ENCODE data around the gene MRPS10. TPM values are rescaled to one million over a fixed set of nuclear protein-coding genes. Genes with fewer than 3 reads are reported as not detected.
"Not testable (repeated sequence)": the region's sequence is repeated elsewhere in the genome, so short reads cannot be mapped to it uniquely, and the experiment has no call there.

MRPS10 gene
- total RNA-seq, 2 experiments from 2014 or later = 17.1 to 18.4 TPM

DNA sequence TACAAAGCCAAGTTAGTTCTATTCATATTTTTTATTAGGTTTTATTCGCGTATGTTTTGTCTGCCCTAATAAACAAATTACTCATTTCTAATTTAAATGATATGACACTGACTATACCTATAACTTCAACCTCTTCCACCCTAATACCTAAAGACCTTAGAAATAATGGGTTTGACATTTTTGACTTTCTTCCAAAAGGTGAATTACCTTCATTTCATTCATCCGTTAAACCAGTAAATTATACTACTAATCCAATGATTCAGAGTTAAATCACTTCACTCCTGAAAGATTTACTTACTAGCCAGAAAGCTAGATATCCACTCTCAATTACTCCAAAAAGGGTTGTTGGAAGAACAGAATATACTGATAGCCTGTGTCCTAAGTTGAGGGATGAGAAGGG lies 5.2 kb downstream of the MRPS10 start:
- Histone ChIP-seq H3K9me3 (ENCODE audit: control insufficient read depth in 1 of 2, insufficient read depth in 1 of 2, low read length in 2 of 2) (no peaks in the 10 kb centered on the region), H3K27ac (ENCODE audit: low read depth in 1 of 2, low read length in 2 of 2) (no peak overlapping the region), H3K4me1 (ENCODE audit: insufficient read depth, low read length) (peaks cover 20% of the 10 kb centered on the region), H3K4me3 (ENCODE audit: low read length) (no peak overlapping the region), H3K27me3 (ENCODE audit: control insufficient read depth in 1 of 2, insufficient read depth in 2 of 2, low read length in 2 of 2) (no peaks in the 10 kb centered on the region), H3K36me3 (ENCODE audit: insufficient read depth, low read length) (peaks cover 59% of the 10 kb centered on the region)
- H3K9me3 Mint-ChIP-seq = no peaks in the 10 kb centered on the region
- no peak overlapping the region for H3K27ac Mint-ChIP-seq
- intact Hi-C loops (cut with DNase I, micrococcal nuclease) = loop anchor here in 1 of 2 experiments (5.0 to 10.0 kb wide), 2 partner anchors 135 to 168 kb away; no protein-coding TSS in a partner anchor
- ChIA-PET CTCF (no interaction called here), POLR2A (no interaction called here)
- no peak overlapping the region for H3K4me3 Mint-ChIP-seq
- DNase-seq = no peak
- ATAC-seq (ENCODE audit: poor library complexity) = no peak
- peaks cover 70% of the 10 kb centered on the region for H3K36me3 Mint-ChIP-seq (ENCODE audit: low read depth)
- peaks cover 21% of the 10 kb centered on the region for H3K4me1 Mint-ChIP-seq (ENCODE audit: low read depth)
- H3K27me3 Mint-ChIP-seq = no peaks in the 10 kb centered on the region
- TF ChIP-seq, protein P1, sequence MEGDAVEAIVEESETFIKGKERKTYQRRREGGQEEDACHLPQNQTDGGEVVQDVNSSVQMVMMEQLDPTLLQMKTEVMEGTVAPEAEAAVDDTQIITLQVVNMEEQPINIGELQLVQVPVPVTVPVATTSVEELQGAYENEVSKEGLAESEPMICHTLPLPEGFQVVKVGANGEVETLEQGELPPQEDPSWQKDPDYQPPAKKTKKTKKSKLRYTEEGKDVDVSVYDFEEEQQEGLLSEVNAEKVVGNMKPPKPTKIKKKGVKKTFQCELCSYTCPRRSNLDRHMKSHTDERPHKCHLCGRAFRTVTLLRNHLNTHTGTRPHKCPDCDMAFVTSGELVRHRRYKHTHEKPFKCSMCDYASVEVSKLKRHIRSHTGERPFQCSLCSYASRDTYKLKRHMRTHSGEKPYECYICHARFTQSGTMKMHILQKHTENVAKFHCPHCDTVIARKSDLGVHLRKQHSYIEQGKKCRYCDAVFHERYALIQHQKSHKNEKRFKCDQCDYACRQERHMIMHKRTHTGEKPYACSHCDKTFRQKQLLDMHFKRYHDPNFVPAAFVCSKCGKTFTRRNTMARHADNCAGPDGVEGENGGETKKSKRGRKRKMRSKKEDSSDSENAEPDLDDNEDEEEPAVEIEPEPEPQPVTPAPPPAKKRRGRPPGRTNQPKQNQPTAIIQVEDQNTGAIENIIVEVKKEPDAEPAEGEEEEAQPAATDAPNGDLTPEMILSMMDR (IDR thresholded peaks at IDR 0.05) = no peak

DNA sequence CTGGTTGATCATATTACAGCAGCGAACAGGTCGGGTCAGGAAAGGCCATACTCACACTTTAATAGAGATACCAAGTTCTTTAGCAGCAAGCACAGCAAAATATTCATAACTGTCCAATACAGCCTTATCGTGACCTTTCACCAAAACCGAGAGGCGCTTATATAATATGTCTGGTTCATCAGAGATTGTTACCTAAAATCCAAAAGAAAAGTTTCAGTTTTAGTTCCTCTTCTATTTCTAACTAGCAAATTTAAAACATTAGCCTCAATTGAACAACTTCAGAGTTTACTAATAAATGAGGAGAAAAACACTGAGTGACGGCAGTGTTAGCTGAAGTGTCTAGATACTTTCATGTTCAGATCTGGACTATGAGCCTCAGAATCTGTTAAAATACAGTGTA lies 5.9 kb downstream of the MRPS10 start:
- peaks cover 16% of the 10 kb centered on the region for H3K4me1 ChIP-seq (ENCODE audit: insufficient read depth, low read length)
- Mint-ChIP-seq H3K27ac (no peak overlapping the region), H3K4me3 (no peak overlapping the region), H3K27me3 (no peaks in the 10 kb centered on the region), H3K9me3 (no peaks in the 10 kb centered on the region), H3K36me3 (ENCODE audit: low read depth) (peaks cover 76% of the 10 kb centered on the region), H3K4me1 (ENCODE audit: low read depth) (peaks cover 17% of the 10 kb centered on the region)
- DNase-seq (no peak), ATAC-seq (ENCODE audit: poor library complexity) (no peak)
- peaks cover 64% of the 10 kb centered on the region for H3K36me3 ChIP-seq (ENCODE audit: insufficient read depth, low read length)
- TF ChIP-seq, protein P1 (IDR thresholded peaks at IDR 0.05) = no peak
- H3K9me3 ChIP-seq (ENCODE audit: control insufficient read depth in 1 of 2, insufficient read depth in 1 of 2, low read length in 2 of 2) = no peaks in the 10 kb centered on the region
- intact Hi-C loops (cut with DNase I, micrococcal nuclease) = loop anchor here in 1 of 2 experiments (5.0 to 10.0 kb wide), 2 partner anchors 134 to 167 kb away; no protein-coding TSS in a partner anchor
- ChIA-PET POLR2A (no interaction called here), CTCF (no interaction called here)
- no peak overlapping the region for H3K27ac ChIP-seq (ENCODE audit: low read depth in 1 of 2, low read length in 2 of 2)
- no peak overlapping the region for H3K4me3 ChIP-seq (ENCODE audit: low read length)
- no peaks in the 10 kb centered on the region for H3K27me3 ChIP-seq (ENCODE audit: control insufficient read depth in 1 of 2, insufficient read depth in 2 of 2, low read length in 2 of 2)

DNA sequence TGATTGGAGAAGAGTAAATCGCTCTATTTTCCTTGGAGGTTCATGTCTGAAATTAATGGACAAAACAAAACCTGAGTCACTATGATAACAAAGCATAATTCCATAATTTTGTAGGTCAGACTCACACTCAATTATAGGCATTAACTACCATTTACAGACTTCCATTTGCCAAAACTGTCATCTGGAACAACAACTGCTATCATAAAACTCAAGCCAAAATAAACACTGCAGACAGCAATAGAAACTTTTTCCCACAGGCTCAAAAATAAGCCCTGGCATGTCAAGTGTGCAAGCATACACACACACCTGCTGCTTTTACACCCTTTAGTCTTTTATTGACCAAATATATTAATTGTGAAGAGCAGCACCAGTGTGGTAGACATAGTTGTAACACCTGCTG lies 7.1 kb downstream of the MRPS10 start:
- peaks cover 71% of the 10 kb centered on the region for H3K36me3 ChIP-seq (ENCODE audit: insufficient read depth, low read length)
- no peaks in the 10 kb centered on the region for H3K9me3 ChIP-seq (ENCODE audit: control insufficient read depth in 1 of 2, insufficient read depth in 1 of 2, low read length in 2 of 2)
- H3K27ac Mint-ChIP-seq = no peak overlapping the region
- H3K4me3 Mint-ChIP-seq = no peak overlapping the region
- no peaks in the 10 kb centered on the region for H3K27me3 ChIP-seq (ENCODE audit: control insufficient read depth in 1 of 2, insufficient read depth in 2 of 2, low read length in 2 of 2)
- intact Hi-C loops (cut with DNase I, micrococcal nuclease) = loop anchor here in 1 of 2 experiments (5.0 to 10.0 kb wide), 2 partner anchors 133 to 166 kb away; no protein-coding TSS in a partner anchor
- TF ChIP-seq, protein P1 (IDR thresholded peaks at IDR 0.05) = no peak
- H3K4me1 ChIP-seq (ENCODE audit: insufficient read depth, low read length) = peaks cover 8% of the 10 kb centered on the region
- ATAC-seq (ENCODE audit: poor library complexity) (no peak), DNase-seq (no peak)
- peaks cover 83% of the 10 kb centered on the region for H3K36me3 Mint-ChIP-seq (ENCODE audit: low read depth)
- no peaks in the 10 kb centered on the region for H3K27me3 Mint-ChIP-seq
- H3K4me1 Mint-ChIP-seq (ENCODE audit: low read depth) = peaks cover 10% of the 10 kb centered on the region
- ChIA-PET POLR2A (no interaction called here), CTCF (no interaction called here)
- H3K4me3 ChIP-seq (ENCODE audit: low read length) = no peak overlapping the region
- H3K27ac ChIP-seq (ENCODE audit: low read depth in 1 of 2, low read length in 2 of 2) = no peak overlapping the region
- no peaks in the 10 kb centered on the region for H3K9me3 Mint-ChIP-seq

DNA sequence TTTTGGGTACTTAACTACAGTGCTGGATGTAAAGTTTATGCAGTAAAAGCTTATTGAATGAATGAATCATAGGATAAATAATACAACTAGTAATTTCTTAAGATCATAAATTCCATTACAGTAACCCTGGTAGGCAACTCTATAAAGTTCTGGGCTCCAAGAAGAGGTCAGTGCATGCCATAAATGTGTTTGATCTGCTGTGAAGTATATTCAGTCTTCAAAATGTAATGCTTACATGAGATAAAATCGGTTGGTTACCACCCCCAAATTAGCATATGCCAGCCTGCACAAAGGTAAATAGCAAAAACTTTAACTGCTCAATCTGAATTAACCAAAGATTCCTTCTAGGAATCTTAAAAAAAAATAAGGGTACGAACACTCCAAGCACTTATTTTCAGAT lies 10.1 kb downstream of the MRPS10 start:
- ATAC-seq (ENCODE audit: poor library complexity); POLR2A ChIA-PET; CTCF ChIA-PET; H3K9me3 ChIP-seq (ENCODE audit: control insufficient read depth in 1 of 2, insufficient read depth in 1 of 2, low read length in 2 of 2); H3K4me1 Mint-ChIP-seq (ENCODE audit: low read depth); H3K4me1 ChIP-seq (ENCODE audit: insufficient read depth, low read length); H3K27ac Mint-ChIP-seq; H3K27ac ChIP-seq (ENCODE audit: low read depth in 1 of 2, low read length in 2 of 2); H3K4me3 Mint-ChIP-seq; H3K27me3 ChIP-seq (ENCODE audit: control insufficient read depth in 1 of 2, insufficient read depth in 2 of 2, low read length in 2 of 2); DNase-seq; intact Hi-C loops (cut with DNase I, micrococcal nuclease); H3K9me3 Mint-ChIP-seq; H3K27me3 Mint-ChIP-seq; H3K4me3 ChIP-seq (ENCODE audit: low read length): not testable (repeated sequence)
- H3K36me3 ChIP-seq (ENCODE audit: insufficient read depth, low read length) = peaks cover 64% of the 10 kb centered on the region
- peaks cover 83% of the 10 kb centered on the region for H3K36me3 Mint-ChIP-seq (ENCODE audit: low read depth)
